Renal cortex interstitium (tissue), 11 donors: ENCODE data around the gene ELAVL1. TPM values are rescaled to one million over a fixed set of nuclear protein-coding genes. Genes with fewer than 3 reads are reported as not detected.
"Not testable (repeated sequence)": the region's sequence is repeated elsewhere in the genome, so short reads cannot be mapped to it uniquely, and the experiment has no call there.

ENCODE experiments used
- DNase-seq, 11 donors: peaks; one replicate each; pipeline ENCODE4 v3.0.0-alpha.2; 2013; ENCODE audit warnings: low read depth in 9 of 11, low spot score in 4 of 11; ENCODE audit errors: extremely low read depth in 1 of 11
- polyA plus RNA-seq, 3 donors: library from polyadenylated mRNA; unstranded; fragments of 120-200 nt; gene quantifications; one replicate each; pipeline ENCODE4 v1.2.1, GENCODE V29; 2013; ENCODE audit not compliant: insufficient read length in 3 of 3

ELAVL1 gene
- polyA plus RNA-seq, 3 donors, result 79.8 to 92.2 (median 92.0) TPM

- no peak for DNase-seq
Measured at GRCh38 chr19:7961920-7962626, 43.4 kb downstream of the ELAVL1 start.

GRCh38 chr19:7961082-7961481 lies 44.4 kb downstream of the ELAVL1 start:
- DNase-seq, result not testable (repeated sequence)

- DNase-seq, result no peak
Measured at GRCh38 chr19:7959211-7959610, 46.2 kb downstream of the ELAVL1 start.

- DNase-seq, result no peak
Measured at GRCh38 chr19:7955696-7956095, 49.7 kb downstream of the ELAVL1 start.

- no peak for DNase-seq
Measured at GRCh38 chr19:7953576-7953975, 51.9 kb downstream of the ELAVL1 start.

GRCh38 chr19:7953060-7953459 lies 52.4 kb downstream of the ELAVL1 start:
- DNase-seq, result no peak

- no peak for DNase-seq
Measured at GRCh38 chr19:7947939-7948338, 57.5 kb downstream of the ELAVL1 start.

- DNase-seq, result peak; percentile 81 to 95 (median 88)
Measured at GRCh38 chr19:7944177-7944761, 61.2 kb downstream of the ELAVL1 start.

- peak; percentile 96 to 99 (median 97) for DNase-seq
Measured at GRCh38 chr19:7943444-7944176, 61.8 kb downstream of the ELAVL1 start, which contains the start of gene TIMM44. Gene TIMM44 (minus strand): TSS chr19:7943666. CDS start chr19:7943651, 15 bp downstream.

- DNase-seq, result no peak
Measured at GRCh38 chr19:7942981-7943443, 62.4 kb downstream of the ELAVL1 start.

GRCh38 chr19:7941895-7942596 lies 63.4 kb downstream of the ELAVL1 start:
- DNase-seq, result no peak

- no peak for DNase-seq
Measured at GRCh38 chr19:7940841-7941240, 64.6 kb downstream of the ELAVL1 start.

- no peak for DNase-seq
Measured at GRCh38 chr19:7934766-7935165, 70.7 kb downstream of the ELAVL1 start.

GRCh38 chr19:7933828-7934725 lies 71.4 kb downstream of the ELAVL1 start:
- DNase-seq, result no peak

- DNase-seq, result no peak
Measured at GRCh38 chr19:7933411-7933810, 72.0 kb downstream of the ELAVL1 start.

GRCh38 chr19:7932930-7933300 lies 72.5 kb downstream of the ELAVL1 start:
- no peak for DNase-seq

- DNase-seq, result no peak
Measured at GRCh38 chr19:7932276-7932929, 73.0 kb downstream of the ELAVL1 start.
